ENCODE measurements around the gene NKX6-2. TPM values are rescaled to one million over a fixed set of nuclear protein-coding genes. Genes with fewer than 3 reads are reported as not detected.

NKX6-2 gene
- total and polyA plus RNA-seq, 5 donors from 2014 or later: 0.82 TPM; not detected in 4

DNA sequence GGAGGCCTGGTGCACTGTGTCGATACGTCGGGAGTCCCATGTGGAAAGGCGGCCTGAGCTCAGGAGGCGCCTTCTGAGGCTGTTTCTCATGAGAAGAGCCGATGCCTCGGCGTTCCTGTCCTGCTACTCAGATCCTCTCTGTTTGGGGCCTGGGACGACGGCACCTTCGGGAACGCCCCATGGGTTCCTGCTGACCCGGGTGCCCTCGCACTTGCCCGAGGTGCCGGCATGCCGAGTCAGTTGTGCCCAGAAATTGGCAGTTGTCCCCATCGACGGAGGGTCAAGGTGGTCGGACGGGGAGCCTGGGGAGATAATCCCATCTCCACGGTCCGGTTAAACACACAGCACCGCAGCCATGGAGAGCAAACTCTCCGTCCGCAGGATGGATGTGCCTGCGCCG, 33.0 kb downstream of the NKX6-2 start:
- Mint-ChIP-seq H3K9me3 (peaks cover 0 to 4% (median 0%) of the 10 kb centered on the region in 7 donors), H3K36me3 (peaks cover 38% of the 10 kb centered on the region), H3K27me3 (no peaks in the 10 kb centered on the region), H3K4me3 (no peak overlapping the region), H3K4me1 (peaks cover 0 to 3% (median 0%) of the 10 kb centered on the region in 4 donors), H3K27ac (no peak overlapping the region)
- no peaks in the 10 kb centered on the region for H3K27me3 ChIP-seq (ENCODE audit: control insufficient read depth, insufficient read depth, low read length)
- H3K27ac ChIP-seq (ENCODE audit: insufficient read depth, low read length, poor library complexity, severe bottlenecking): no peak overlapping the region
- no peaks in the 10 kb centered on the region for H3K4me1 ChIP-seq (ENCODE audit: control insufficient read depth, insufficient read depth, low read length, poor library complexity, severe bottlenecking)
- DNase-seq (no peak), ATAC-seq (ENCODE audit: low read depth in 2 of 2) (no peak)
- no peak overlapping the region for H3K4me3 ChIP-seq (ENCODE audit: low read depth, low read length)
- H3K36me3 ChIP-seq (ENCODE audit: control insufficient read depth, insufficient read depth, low read length): peaks cover 12% of the 10 kb centered on the region
- peaks cover 0 to 4% of the 10 kb centered on the region in 2 experiments for H3K9me3 ChIP-seq (ENCODE audit: control insufficient read depth in 2 of 2, low read length in 2 of 2)

DNA sequence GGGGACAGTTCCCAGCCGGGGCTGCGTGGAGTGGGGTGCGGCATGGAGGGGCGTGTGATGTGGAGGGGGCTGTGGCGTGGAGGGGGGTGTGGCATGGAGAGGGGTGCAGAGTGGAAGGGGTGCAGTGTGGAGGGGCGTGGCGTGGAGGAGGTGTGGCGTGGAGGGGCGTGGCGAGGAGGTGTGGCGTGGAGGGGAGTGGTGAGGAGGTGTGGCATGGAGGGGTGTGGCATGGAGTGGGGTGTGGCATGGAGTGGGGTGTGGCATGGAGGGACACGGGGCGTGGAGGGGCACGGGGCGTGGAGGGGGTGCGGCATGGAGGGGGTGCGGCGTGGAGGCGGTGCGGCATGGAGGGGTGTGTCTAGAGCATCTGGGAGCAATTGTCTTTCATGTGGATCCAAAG, 33.6 kb downstream of the NKX6-2 start:
- no peaks in the 10 kb centered on the region for H3K27me3 ChIP-seq (ENCODE audit: control insufficient read depth, insufficient read depth, low read length)
- no peak overlapping the region for H3K4me3 ChIP-seq (ENCODE audit: low read depth, low read length)
- peaks cover 0 to 4% (median 0%) of the 10 kb centered on the region in 7 donors for H3K9me3 Mint-ChIP-seq
- peaks cover 12% of the 10 kb centered on the region for H3K36me3 ChIP-seq (ENCODE audit: control insufficient read depth, insufficient read depth, low read length)
- H3K4me3 Mint-ChIP-seq: no peak overlapping the region
- no peaks in the 10 kb centered on the region for H3K27me3 Mint-ChIP-seq
- H3K27ac Mint-ChIP-seq: no peak overlapping the region
- H3K9me3 ChIP-seq (ENCODE audit: control insufficient read depth in 2 of 2, low read length in 2 of 2): peaks cover 0 to 4% of the 10 kb centered on the region in 2 experiments
- H3K36me3 Mint-ChIP-seq: peaks cover 37% of the 10 kb centered on the region
- H3K4me1 ChIP-seq (ENCODE audit: control insufficient read depth, insufficient read depth, low read length, poor library complexity, severe bottlenecking): no peaks in the 10 kb centered on the region
- no peak overlapping the region for H3K27ac ChIP-seq (ENCODE audit: insufficient read depth, low read length, poor library complexity, severe bottlenecking)
- peaks cover 0 to 3% (median 0%) of the 10 kb centered on the region in 4 donors for H3K4me1 Mint-ChIP-seq
- DNase-seq: no peak
- ATAC-seq (ENCODE audit: low read depth in 2 of 2): no peak

DNA sequence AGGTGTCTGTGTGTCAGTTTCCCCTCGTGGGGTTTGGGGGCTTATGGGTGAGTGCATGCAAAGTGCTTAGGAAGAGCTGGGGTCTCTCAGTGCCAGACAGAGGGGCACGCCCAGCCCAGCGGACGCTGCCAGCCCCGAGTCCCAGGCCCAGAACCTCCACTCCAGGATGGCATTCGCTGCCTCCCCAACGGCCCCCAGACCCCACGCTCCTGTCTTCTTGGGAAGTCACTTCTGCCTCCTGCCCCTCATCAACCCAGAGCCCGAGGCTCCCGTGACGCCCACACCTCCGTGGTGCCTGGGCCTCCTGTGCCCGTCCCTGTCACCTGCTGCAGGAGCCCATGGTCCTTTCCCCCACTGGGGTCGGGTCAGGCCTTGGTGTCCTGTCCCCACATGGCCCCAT, 35.0 kb downstream of the NKX6-2 start:
- Mint-ChIP-seq H3K36me3 (peaks cover 26% of the 10 kb centered on the region), H3K27ac (no peak overlapping the region), H3K9me3 (peaks cover 0 to 4% (median 0%) of the 10 kb centered on the region in 7 donors), H3K4me3 (no peak overlapping the region), H3K27me3 (no peaks in the 10 kb centered on the region), H3K4me1 (peaks cover 0 to 3% (median 0%) of the 10 kb centered on the region in 4 donors)
- DNase-seq (no peak), ATAC-seq (ENCODE audit: low read depth in 2 of 2) (no peak)
- no peaks in the 10 kb centered on the region for H3K27me3 ChIP-seq (ENCODE audit: control insufficient read depth, insufficient read depth, low read length)
- no peaks in the 10 kb centered on the region for H3K9me3 ChIP-seq (ENCODE audit: control insufficient read depth in 2 of 2, low read length in 2 of 2)
- no peak overlapping the region for H3K4me3 ChIP-seq (ENCODE audit: low read depth, low read length)
- no peak overlapping the region for H3K27ac ChIP-seq (ENCODE audit: insufficient read depth, low read length, poor library complexity, severe bottlenecking)
- H3K36me3 ChIP-seq (ENCODE audit: control insufficient read depth, insufficient read depth, low read length): peaks cover 8% of the 10 kb centered on the region
- H3K4me1 ChIP-seq (ENCODE audit: control insufficient read depth, insufficient read depth, low read length, poor library complexity, severe bottlenecking): no peaks in the 10 kb centered on the region

DNA sequence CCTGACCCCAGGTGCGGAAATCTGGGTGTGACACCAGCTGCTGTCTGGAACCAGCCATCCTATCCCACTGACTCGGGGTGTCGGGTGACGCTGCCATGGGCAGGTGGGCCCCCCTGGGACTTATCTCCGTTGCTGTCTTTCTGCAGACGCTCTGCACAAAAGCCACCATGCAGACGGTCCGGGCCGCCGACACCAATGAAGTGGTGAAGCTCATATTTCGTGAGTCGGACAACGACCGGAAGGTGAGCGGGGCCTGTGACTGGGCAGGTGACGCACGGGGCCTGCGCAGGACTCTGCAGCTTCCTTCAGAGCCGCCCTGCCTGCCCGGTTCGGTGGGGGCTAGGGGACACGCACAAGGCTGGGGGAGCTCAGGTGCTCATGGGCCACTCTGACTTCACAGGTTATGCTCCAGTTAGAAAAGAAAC, 36.6 kb downstream of the NKX6-2 start:
- DNase-seq (no peak), ATAC-seq (ENCODE audit: low read depth in 2 of 2) (no peak)
- H3K4me3 Mint-ChIP-seq: no peak overlapping the region
- no peak overlapping the region for H3K27ac Mint-ChIP-seq
- H3K27me3 Mint-ChIP-seq: no peaks in the 10 kb centered on the region
- Histone ChIP-seq H3K4me1 (ENCODE audit: control insufficient read depth, insufficient read depth, low read length, poor library complexity, severe bottlenecking) (no peaks in the 10 kb centered on the region), H3K9me3 (ENCODE audit: control insufficient read depth in 2 of 2, low read length in 2 of 2) (no peaks in the 10 kb centered on the region), H3K36me3 (ENCODE audit: control insufficient read depth, insufficient read depth, low read length) (peaks cover 8% of the 10 kb centered on the region), H3K27me3 (ENCODE audit: control insufficient read depth, insufficient read depth, low read length) (no peaks in the 10 kb centered on the region), H3K27ac (ENCODE audit: insufficient read depth, low read length, poor library complexity, severe bottlenecking) (no peak overlapping the region), H3K4me3 (ENCODE audit: low read depth, low read length) (no peak overlapping the region)
- H3K36me3 Mint-ChIP-seq: peaks cover 13% of the 10 kb centered on the region
- no peaks in the 10 kb centered on the region for H3K9me3 Mint-ChIP-seq
- peaks cover 0 to 2% (median 0%) of the 10 kb centered on the region in 4 donors for H3K4me1 Mint-ChIP-seq

DNA sequence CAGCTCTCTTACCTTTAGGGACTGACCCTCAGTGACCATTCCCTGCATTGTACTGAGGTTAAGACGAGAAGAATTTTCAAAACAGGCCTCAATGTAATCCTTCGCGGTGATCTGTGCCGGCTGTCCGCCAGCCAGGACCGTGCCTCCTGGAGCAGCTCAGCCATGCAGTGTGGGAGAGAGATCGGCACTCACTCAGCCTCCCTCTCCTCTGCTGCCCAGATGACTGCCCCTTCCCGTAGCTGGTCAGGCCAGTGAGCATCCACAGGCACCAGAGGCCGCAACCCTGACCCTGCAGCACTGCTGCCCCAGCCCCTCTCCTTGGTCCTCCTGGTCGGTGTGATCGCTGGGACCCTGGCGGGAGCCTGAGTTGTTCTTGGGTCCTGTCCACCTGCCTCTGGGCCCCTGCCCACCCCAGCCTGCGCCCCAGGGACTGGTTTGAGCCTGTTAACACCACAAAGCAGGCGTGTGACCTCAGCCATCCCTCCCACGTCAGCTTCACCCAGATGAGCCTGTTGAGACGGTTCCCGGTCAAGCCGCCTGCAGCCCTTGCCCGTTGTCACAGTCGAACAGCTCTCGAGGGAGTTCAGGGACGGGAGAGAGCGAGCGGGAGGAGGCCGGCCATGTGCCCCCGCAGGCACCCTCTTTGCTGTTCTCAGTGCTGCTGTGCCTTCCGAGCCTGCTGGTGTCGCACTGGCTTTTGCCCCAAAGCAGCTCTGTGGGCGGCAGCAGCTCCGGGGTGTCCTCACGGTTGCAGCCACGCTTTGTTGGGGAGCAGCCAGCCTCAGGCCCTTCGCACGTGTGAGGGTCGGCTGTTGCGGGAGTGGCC, 37.2 kb downstream of the NKX6-2 start:
- Histone ChIP-seq H3K4me3 (ENCODE audit: low read depth, low read length) (no peak overlapping the region), H3K27me3 (ENCODE audit: control insufficient read depth, insufficient read depth, low read length) (no peaks in the 10 kb centered on the region), H3K9me3 (ENCODE audit: control insufficient read depth in 2 of 2, low read length in 2 of 2) (no peaks in the 10 kb centered on the region), H3K36me3 (ENCODE audit: control insufficient read depth, insufficient read depth, low read length) (peaks cover 4% of the 10 kb centered on the region), H3K27ac (ENCODE audit: insufficient read depth, low read length, poor library complexity, severe bottlenecking) (no peak overlapping the region), H3K4me1 (ENCODE audit: control insufficient read depth, insufficient read depth, low read length, poor library complexity, severe bottlenecking) (no peaks in the 10 kb centered on the region)
- DNase-seq (no peak), ATAC-seq (ENCODE audit: low read depth in 2 of 2) (no peak)
- H3K36me3 Mint-ChIP-seq: peaks cover 8% of the 10 kb centered on the region
- H3K4me3 Mint-ChIP-seq: no peak overlapping the region
- no peaks in the 10 kb centered on the region for H3K27me3 Mint-ChIP-seq
- H3K4me1 Mint-ChIP-seq: peaks cover 0 to 2% (median 0%) of the 10 kb centered on the region in 4 donors
- no peaks in the 10 kb centered on the region for H3K9me3 Mint-ChIP-seq
- no peak overlapping the region for H3K27ac Mint-ChIP-seq

DNA sequence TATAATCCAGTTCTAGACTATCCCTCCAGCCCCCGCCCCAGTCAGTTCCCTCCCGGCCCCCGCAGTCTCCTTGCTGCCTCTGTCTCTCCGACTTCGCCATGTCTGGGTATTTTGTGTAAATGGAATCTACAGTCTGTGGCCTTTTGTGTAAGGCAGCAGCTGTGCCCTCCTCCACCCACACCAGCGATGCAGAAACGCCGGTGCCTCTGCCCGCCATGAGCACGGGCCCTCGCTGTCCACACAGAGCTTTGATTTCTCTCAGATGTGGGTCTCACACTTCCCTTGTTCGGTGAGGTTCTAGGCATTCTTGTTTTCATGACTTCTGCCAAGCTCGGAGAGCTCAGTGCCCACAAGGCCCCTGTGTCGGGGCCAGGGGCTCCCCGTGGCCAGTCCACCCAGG, 37.8 kb downstream of the NKX6-2 start:
- H3K27ac Mint-ChIP-seq: no peak overlapping the region
- H3K4me3 ChIP-seq (ENCODE audit: low read depth, low read length): no peak overlapping the region

DNA sequence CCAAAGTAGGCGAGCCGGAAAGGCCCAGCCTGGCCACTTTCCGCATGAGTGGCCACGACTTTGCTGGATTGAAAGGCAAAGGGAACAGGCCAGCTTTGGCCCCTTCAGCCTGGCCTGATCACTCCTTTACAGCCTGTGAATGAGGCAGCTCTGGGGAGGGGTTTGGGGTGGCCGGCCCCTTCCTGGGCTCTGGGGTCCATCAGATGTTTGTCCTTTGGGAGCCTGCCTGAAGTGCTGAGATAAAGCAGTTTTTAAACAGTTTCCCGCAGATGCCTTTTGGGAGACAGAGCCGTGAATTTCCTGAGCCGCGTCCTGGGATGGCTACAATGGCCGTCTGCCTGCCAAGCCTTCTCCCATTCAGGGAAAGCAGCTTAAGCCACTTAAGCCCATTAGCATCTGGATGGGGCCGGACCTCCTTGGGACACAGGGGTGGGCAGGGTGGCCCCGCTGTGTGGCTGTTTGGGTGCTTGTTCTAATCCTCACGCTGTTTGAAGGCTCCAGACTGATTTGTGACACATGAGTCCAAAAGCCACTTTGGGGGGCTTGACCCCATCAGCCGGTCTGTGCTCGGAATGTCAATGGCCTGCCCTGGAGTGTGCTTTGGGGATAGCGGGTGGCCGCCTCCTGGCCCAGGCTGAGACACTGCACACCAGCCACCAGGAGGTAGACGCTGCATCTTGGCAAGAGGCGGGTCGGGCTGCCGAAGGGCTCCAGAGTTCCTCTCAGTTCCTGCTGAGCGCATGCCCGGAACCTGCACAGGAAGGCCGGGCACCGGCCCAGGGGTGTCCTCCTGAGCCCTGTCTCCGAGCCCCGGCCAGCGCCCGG, 38.9 kb downstream of the NKX6-2 start:
- no peak overlapping the region for H3K4me3 Mint-ChIP-seq
- DNase-seq: no peak
- peaks cover 6% of the 10 kb centered on the region for H3K36me3 Mint-ChIP-seq
- no peak overlapping the region for H3K27ac ChIP-seq (ENCODE audit: insufficient read depth, low read length, poor library complexity, severe bottlenecking)
- H3K4me3 ChIP-seq (ENCODE audit: low read depth, low read length): no peak overlapping the region
- peaks cover 4% of the 10 kb centered on the region for H3K36me3 ChIP-seq (ENCODE audit: control insufficient read depth, insufficient read depth, low read length)
- no peaks in the 10 kb centered on the region for H3K27me3 ChIP-seq (ENCODE audit: control insufficient read depth, insufficient read depth, low read length)
- no peak overlapping the region for H3K27ac Mint-ChIP-seq
- H3K4me1 Mint-ChIP-seq: peaks cover 0 to 2% (median 0%) of the 10 kb centered on the region in 4 donors
- H3K4me1 ChIP-seq (ENCODE audit: control insufficient read depth, insufficient read depth, low read length, poor library complexity, severe bottlenecking): no peaks in the 10 kb centered on the region
- ATAC-seq (ENCODE audit: low read depth in 2 of 2): no peak
- no peaks in the 10 kb centered on the region for H3K27me3 Mint-ChIP-seq
- no peaks in the 10 kb centered on the region for H3K9me3 Mint-ChIP-seq
- H3K9me3 ChIP-seq (ENCODE audit: control insufficient read depth in 2 of 2, low read length in 2 of 2): no peaks in the 10 kb centered on the region

More for the DNA sequence above, 37.8 kb downstream of the NKX6-2 start:
- H3K4me3 Mint-ChIP-seq: no peak overlapping the region
- no peaks in the 10 kb centered on the region for H3K4me1 ChIP-seq (ENCODE audit: control insufficient read depth, insufficient read depth, low read length, poor library complexity, severe bottlenecking)
- no peak overlapping the region for H3K27ac ChIP-seq (ENCODE audit: insufficient read depth, low read length, poor library complexity, severe bottlenecking)
- no peaks in the 10 kb centered on the region for H3K9me3 Mint-ChIP-seq
- no peak for ATAC-seq (ENCODE audit: low read depth in 2 of 2)
- peaks cover 0 to 2% (median 0%) of the 10 kb centered on the region in 4 donors for H3K4me1 Mint-ChIP-seq
- no peaks in the 10 kb centered on the region for H3K9me3 ChIP-seq (ENCODE audit: control insufficient read depth in 2 of 2, low read length in 2 of 2)
- no peaks in the 10 kb centered on the region for H3K27me3 Mint-ChIP-seq
- no peak for DNase-seq
- H3K27me3 ChIP-seq (ENCODE audit: control insufficient read depth, insufficient read depth, low read length): no peaks in the 10 kb centered on the region
- peaks cover 4% of the 10 kb centered on the region for H3K36me3 ChIP-seq (ENCODE audit: control insufficient read depth, insufficient read depth, low read length)
- peaks cover 6% of the 10 kb centered on the region for H3K36me3 Mint-ChIP-seq
